GM23338 (cell line): Measurements from ENCODE around the gene MFSD2A.

Experiments
- CREB1 ChIP-seq: fragments of 250-450 bp; sonication (Bioruptor Pico); IDR thresholded peaks from 2 replicates; pipeline ENCODE4 v1.5.0; 2020; ENCODE audit warnings: low read depth, mild to moderate bottlenecking, moderate library complexity
- CTCF ChIP-seq, 2 experiments: fragments of 200-600 bp in 1 of 2; sonication (generic) in 1 of 2; conservative IDR thresholded peaks; 2 replicates each; pipeline versions ENCODE4 v1.5.1 to v1.6.1; 2016 to 2017; ENCODE audit warnings: antibody characterized with exemption in 2 of 2, low read depth in 2 of 2, mild to moderate bottlenecking in 2 of 2, moderate library complexity in 1 of 2
- ETS1 ChIP-seq: IDR thresholded peaks from 2 replicates; pipeline ENCODE4 v1.6.1; 2016; ENCODE audit warnings: antibody characterized with exemption
- EZH2 ChIP-seq: fragments of 200-600 bp; sonication (generic); IDR thresholded peaks from one replicate; pipeline ENCODE4 v1.8.0; 2017; ENCODE audit warnings: antibody characterized with exemption, mild to moderate bottlenecking, low read depth; ENCODE audit not compliant: unreplicated experiment
- EZH2phosphoT487 ChIP-seq: fragments of 200-600 bp; sonication (generic); IDR thresholded peaks from one replicate; pipeline ENCODE4 v1.8.1; 2018; ENCODE audit warnings: antibody characterized with exemption; ENCODE audit not compliant: unreplicated experiment
- JUNB ChIP-seq: IDR thresholded peaks from one replicate; pipeline ENCODE4 v1.6.1; 2016; ENCODE audit warnings: antibody characterized with exemption; ENCODE audit not compliant: unreplicated experiment
- NANOG ChIP-seq: IDR thresholded peaks from 2 replicates; pipeline ENCODE4 v1.6.1; 2016; ENCODE audit warnings: antibody characterized with exemption, borderline replicate concordance
- POLR2AphosphoS5 ChIP-seq: IDR thresholded peaks from 2 replicates; pipeline ENCODE4 v1.6.1; 2016; ENCODE audit warnings: antibody characterized with exemption, low read depth
- REST ChIP-seq: IDR thresholded peaks from one replicate; pipeline ENCODE4 v1.6.1; 2018; ENCODE audit warnings: antibody characterized with exemption; ENCODE audit not compliant: unreplicated experiment
- ZNF114 ChIP-seq: fragments of 250-450 bp; sonication (Bioruptor Pico); IDR thresholded peaks from 2 replicates; pipeline ENCODE4 v1.5.0; 2020; ENCODE audit warnings: mild to moderate bottlenecking, moderate library complexity
- ZNF331 ChIP-seq: fragments of 250-450 bp; sonication (Bioruptor Pico); IDR thresholded peaks from 2 replicates; pipeline ENCODE4 v1.5.0; 2020; ENCODE audit warnings: low read depth, mild to moderate bottlenecking, moderate library complexity

GRCh38 chr1:39960431-39960958 lies 5.5 kb downstream of the MFSD2A start:
- TF ChIP-seq EZH2 = no peak
- TF ChIP-seq CTCF (conservative IDR thresholded peaks at IDR 0.05; ENCODE audit: low read depth in 2 of 2) = no peak
- TF ChIP-seq POLR2AphosphoS5 = no peak
- TF ChIP-seq ETS1 = no peak
- no peak for TF ChIP-seq REST
- TF ChIP-seq EZH2phosphoT487 = no peak
- no peak for TF ChIP-seq NANOG
- no peak for TF ChIP-seq CREB1 (CRISPR knock-in tag)
- no peak for TF ChIP-seq JUNB
- no peak for TF ChIP-seq ZNF114 (CRISPR knock-in tag)
- no peak for TF ChIP-seq ZNF331 (CRISPR knock-in tag)
